SK-N-SH (cell line): ENCODE measurements around the gene CDH4. TPM values are rescaled to one million over a fixed set of nuclear protein-coding genes. Genes with fewer than 3 reads are reported as not detected.

Experiments
- CTCF ChIA-PET: fragments of 300-600, 350-600 bp; formaldehyde crosslinking; extraction: SDS; loops from one replicate; lab custom pipeline; 2021; lab: Yijun Ruan, JAX
- POLR2A ChIA-PET: fragments of 350-600 bp; sonication (Branson Sonifier 250); formaldehyde crosslinking; extraction: SDS; loops from one replicate; lab custom pipeline; 2020; ENCODE audit warnings: antibody characterized with exemption, inconsistent platforms; lab: Yijun Ruan, JAX
- DNase-seq: peaks from one replicate; pipeline ENCODE4 v3.0.0; 2012
- H2AFZ ChIP-seq: fragments of 200-600 bp; sonication (generic); 2 replicates; pipeline ENCODE4 v1.8.1; 2016; ENCODE audit warnings: antibody characterized with exemption, mild to moderate bottlenecking, low read depth
- H3F3A ChIP-seq: fragments of 200-600 bp; sonication (generic); replicated peaks from 2 replicates; pipeline ENCODE3; 2016; ENCODE audit warnings: antibody characterized with exemption, mild to moderate bottlenecking; ENCODE audit not compliant: insufficient read depth
- H3K27ac ChIP-seq, 2 experiments: fragments of 200-500 bp in 1 of 2; fragments of 200-600 bp in 1 of 2; sonication (Bioruptor generic) in 1 of 2; sonication (generic), shearing (Covaris generic) in 1 of 2; 2 replicates each; pipeline versions ENCODE4 v1.5.1 to v1.6.1; 2014 to 2016; ENCODE audit warnings: low read depth in 2 of 2, inconsistent platforms in 1 of 2, low read length in 1 of 2, mild to moderate bottlenecking in 1 of 2, mixed read lengths in 1 of 2
- H3K27me3 ChIP-seq: fragments of 200-600 bp; sonication (generic), shearing (Covaris generic); 2 replicates; pipeline ENCODE4 v1.6.1; 2016; ENCODE audit warnings: mixed run types; ENCODE audit not compliant: insufficient read depth
- H3K36me3 ChIP-seq, 2 experiments: fragments of 200-500 bp in 1 of 2; fragments of 200-600 bp in 1 of 2; sonication (Bioruptor generic) in 1 of 2; sonication (generic) in 1 of 2; replicated peaks in 1 of 2; 2 replicates each; pipeline versions ENCODE3 to v1.5.1; 2014 to 2016; ENCODE audit warnings: low read length in 1 of 2, mild to moderate bottlenecking in 1 of 2; ENCODE audit not compliant: insufficient read depth in 2 of 2, control insufficient read depth in 1 of 2
- H3K4me1 ChIP-seq, 2 experiments: fragments of 200-500 bp in 1 of 2; fragments of 200-600 bp in 1 of 2; sonication (Bioruptor generic) in 1 of 2; sonication (generic), shearing (Covaris generic) in 1 of 2; 2 replicates each; pipeline versions ENCODE4 v1.5.1 to v1.6.1; 2014 to 2016; ENCODE audit warnings: low read depth in 1 of 2, low read length in 1 of 2, mixed run types in 1 of 2; ENCODE audit not compliant: insufficient read depth in 2 of 2, control insufficient read depth in 1 of 2
- H3K4me2 ChIP-seq: fragments of 200-600 bp; sonication (generic), shearing (Covaris generic); 2 replicates; pipeline ENCODE4 v1.6.1; 2017; ENCODE audit warnings: mixed run types
- H3K4me3 ChIP-seq, 2 experiments: fragments of 200-500 bp in 1 of 2; fragments of 200-600 bp in 1 of 2; sonication (Bioruptor generic) in 1 of 2; sonication (generic), shearing (Covaris generic) in 1 of 2; 2 replicates each; pipeline versions ENCODE4 v1.5.1 to v1.8.1; 2014 to 2016; ENCODE audit warnings: low read depth in 2 of 2, inconsistent platforms in 1 of 2, low read length in 1 of 2, mild to moderate bottlenecking in 1 of 2, mixed read lengths in 1 of 2, moderate library complexity in 1 of 2
- H3K79me2 ChIP-seq: fragments of 200-600 bp; sonication (generic); 2 replicates; pipeline ENCODE4 v1.8.1; 2017; ENCODE audit warnings: mild to moderate bottlenecking; ENCODE audit not compliant: insufficient read depth
- H3K9ac ChIP-seq: fragments of 200-600 bp; sonication (generic); 2 replicates; pipeline ENCODE4 v1.6.1; 2017; ENCODE audit warnings: mixed run types
- H3K9me2 ChIP-seq: fragments of 200-600 bp; sonication (generic); 2 replicates; pipeline ENCODE4 v1.6.1; 2017; ENCODE audit warnings: mixed run types
- H3K9me3 ChIP-seq: fragments of 200-600 bp; sonication (generic); 2 replicates; pipeline ENCODE4 v1.6.1; 2017; ENCODE audit warnings: mixed run types, mild to moderate bottlenecking, moderate library complexity
- H4K20me1 ChIP-seq: fragments of 200-600 bp; sonication (generic); 2 replicates; pipeline ENCODE4 v1.6.1; 2017; ENCODE audit warnings: mild to moderate bottlenecking, mixed run types; ENCODE audit not compliant: insufficient read depth
- FOXJ3 ChIP-seq: sonication (generic); formaldehyde crosslinking; IDR thresholded peaks from 2 replicates; pipeline ENCODE4 v1.5.1; 2020; ENCODE audit warnings: mild to moderate bottlenecking, missing genetic modification reagents
- FOXM1 ChIP-seq: IDR thresholded peaks from 2 replicates; pipeline ENCODE4 v1.4.0; 2012; ENCODE audit warnings: low read depth, mild to moderate bottlenecking
- NRF1 ChIP-seq: IDR thresholded peaks from 2 replicates; pipeline ENCODE4 v1.6.1; 2012; ENCODE audit warnings: low read depth, mild to moderate bottlenecking, low read length
- RCOR1 ChIP-seq: fragments of 150-350 bp; IDR thresholded peaks from 2 replicates; pipeline ENCODE4 v1.6.1; 2017; ENCODE audit warnings: antibody characterized with exemption, low read length
- TCF12 ChIP-seq: IDR thresholded peaks from 2 replicates; pipeline ENCODE4 v1.4.0; 2012
- WGBS: methylation state at CpG from one replicate; pipeline ENCODE4 v1.1.6; 2017; ENCODE audit warnings: low lambda C conversion rate; 5-methylcytosine and 5-hydroxymethylcytosine counted together
- polyA plus RNA-seq, 3 experiments: library from polyadenylated mRNA; depleted of rRNA; stranded (reverse); fragments of >200 nt; gene quantifications; 2 replicates each; pipeline ENCODE4 v1.2.3, GENCODE V29; 2012
- TF ChIP-seq, protein P1 (sequence below): fragments of 200-600 bp; sonication (generic); IDR thresholded peaks from 2 replicates; pipeline ENCODE4 v1.6.1; 2017; ENCODE audit warnings: antibody characterized with exemption, mild to moderate bottlenecking, moderate library complexity
- TF ChIP-seq, protein P2 (sequence below): fragments of 150-350 bp; IDR thresholded peaks from 2 replicates; pipeline ENCODE4 v1.6.1; 2016; ENCODE audit warnings: mild to moderate bottlenecking, low read depth, low read length
- TF ChIP-seq, protein P3 (sequence below): IDR thresholded peaks from 2 replicates; pipeline ENCODE4 v1.4.0; 2012; ENCODE audit warnings: low read depth, borderline replicate concordance
- TF ChIP-seq, protein P4 (sequence below): fragments of 150-350 bp; IDR thresholded peaks from 2 replicates; pipeline ENCODE4 v1.6.1; 2017; ENCODE audit warnings: antibody characterized with exemption, low read length, low read depth, borderline replicate concordance

The CDH4 gene
- polyA plus RNA-seq, 1 of the 3 experiments (the other 2 are of a cell fraction): not detected

DNA sequence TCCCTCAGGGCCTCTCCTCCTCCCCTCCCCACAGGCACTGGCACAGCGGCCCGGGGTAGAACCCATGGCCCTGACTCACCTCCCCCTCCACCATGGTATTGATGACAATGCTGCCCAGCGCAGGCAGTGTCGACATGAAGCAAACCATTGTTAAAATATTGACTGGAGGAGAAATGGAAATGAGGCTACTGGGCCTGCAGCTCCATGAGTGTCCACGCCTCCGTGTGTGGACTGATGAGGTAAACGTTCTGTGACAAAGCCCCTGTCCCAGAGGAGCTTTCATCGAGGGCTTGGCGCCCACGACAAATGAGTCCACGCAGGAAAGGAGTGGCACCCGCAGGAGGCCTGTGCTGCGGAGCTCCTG, 410.9 kb downstream of the CDH4 start:
- no peak overlapping the region for H3K27ac ChIP-seq
- no peak for DNase-seq
- H3K4me1 ChIP-seq: peaks cover 0 to 8% of the 10 kb centered on the region in 2 experiments; a peak in 1 of 4 replicates
- 58% methylated on average over 13 of the region's 13 CpGs for WGBS
- H2AFZ ChIP-seq: no peak overlapping the region
- H3K79me2 ChIP-seq: no peaks in the 10 kb centered on the region
- H3K9me2 ChIP-seq: no peaks in the 10 kb centered on the region
- H3K27me3 ChIP-seq: no peaks in the 10 kb centered on the region
- CTCF ChIA-PET: no interaction called here
- no peaks in the 10 kb centered on the region for H3F3A ChIP-seq
- no peak overlapping the region for H3K4me3 ChIP-seq
- H3K4me2 ChIP-seq: no peak overlapping the region
- POLR2A ChIA-PET: no interaction called here
- no peaks in the 10 kb centered on the region for H3K36me3 ChIP-seq
- H3K9ac ChIP-seq: no peak overlapping the region
- H4K20me1 ChIP-seq: no peaks in the 10 kb centered on the region
- TF ChIP-seq, protein P1, sequence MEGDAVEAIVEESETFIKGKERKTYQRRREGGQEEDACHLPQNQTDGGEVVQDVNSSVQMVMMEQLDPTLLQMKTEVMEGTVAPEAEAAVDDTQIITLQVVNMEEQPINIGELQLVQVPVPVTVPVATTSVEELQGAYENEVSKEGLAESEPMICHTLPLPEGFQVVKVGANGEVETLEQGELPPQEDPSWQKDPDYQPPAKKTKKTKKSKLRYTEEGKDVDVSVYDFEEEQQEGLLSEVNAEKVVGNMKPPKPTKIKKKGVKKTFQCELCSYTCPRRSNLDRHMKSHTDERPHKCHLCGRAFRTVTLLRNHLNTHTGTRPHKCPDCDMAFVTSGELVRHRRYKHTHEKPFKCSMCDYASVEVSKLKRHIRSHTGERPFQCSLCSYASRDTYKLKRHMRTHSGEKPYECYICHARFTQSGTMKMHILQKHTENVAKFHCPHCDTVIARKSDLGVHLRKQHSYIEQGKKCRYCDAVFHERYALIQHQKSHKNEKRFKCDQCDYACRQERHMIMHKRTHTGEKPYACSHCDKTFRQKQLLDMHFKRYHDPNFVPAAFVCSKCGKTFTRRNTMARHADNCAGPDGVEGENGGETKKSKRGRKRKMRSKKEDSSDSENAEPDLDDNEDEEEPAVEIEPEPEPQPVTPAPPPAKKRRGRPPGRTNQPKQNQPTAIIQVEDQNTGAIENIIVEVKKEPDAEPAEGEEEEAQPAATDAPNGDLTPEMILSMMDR: no peak
- TF ChIP-seq, protein P2, sequence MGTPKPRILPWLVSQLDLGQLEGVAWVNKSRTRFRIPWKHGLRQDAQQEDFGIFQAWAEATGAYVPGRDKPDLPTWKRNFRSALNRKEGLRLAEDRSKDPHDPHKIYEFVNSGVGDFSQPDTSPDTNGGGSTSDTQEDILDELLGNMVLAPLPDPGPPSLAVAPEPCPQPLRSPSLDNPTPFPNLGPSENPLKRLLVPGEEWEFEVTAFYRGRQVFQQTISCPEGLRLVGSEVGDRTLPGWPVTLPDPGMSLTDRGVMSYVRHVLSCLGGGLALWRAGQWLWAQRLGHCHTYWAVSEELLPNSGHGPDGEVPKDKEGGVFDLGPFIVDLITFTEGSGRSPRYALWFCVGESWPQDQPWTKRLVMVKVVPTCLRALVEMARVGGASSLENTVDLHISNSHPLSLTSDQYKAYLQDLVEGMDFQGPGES: no peak
- TF ChIP-seq RCOR1: no peak
- TF ChIP-seq, protein P3, sequence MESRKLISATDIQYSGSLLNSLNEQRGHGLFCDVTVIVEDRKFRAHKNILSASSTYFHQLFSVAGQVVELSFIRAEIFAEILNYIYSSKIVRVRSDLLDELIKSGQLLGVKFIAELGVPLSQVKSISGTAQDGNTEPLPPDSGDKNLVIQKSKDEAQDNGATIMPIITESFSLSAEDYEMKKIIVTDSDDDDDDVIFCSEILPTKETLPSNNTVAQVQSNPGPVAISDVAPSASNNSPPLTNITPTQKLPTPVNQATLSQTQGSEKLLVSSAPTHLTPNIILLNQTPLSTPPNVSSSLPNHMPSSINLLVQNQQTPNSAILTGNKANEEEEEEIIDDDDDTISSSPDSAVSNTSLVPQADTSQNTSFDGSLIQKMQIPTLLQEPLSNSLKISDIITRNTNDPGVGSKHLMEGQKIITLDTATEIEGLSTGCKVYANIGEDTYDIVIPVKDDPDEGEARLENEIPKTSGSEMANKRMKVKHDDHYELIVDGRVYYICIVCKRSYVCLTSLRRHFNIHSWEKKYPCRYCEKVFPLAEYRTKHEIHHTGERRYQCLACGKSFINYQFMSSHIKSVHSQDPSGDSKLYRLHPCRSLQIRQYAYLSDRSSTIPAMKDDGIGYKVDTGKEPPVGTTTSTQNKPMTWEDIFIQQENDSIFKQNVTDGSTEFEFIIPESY: no peak
- TF ChIP-seq, protein P4, sequence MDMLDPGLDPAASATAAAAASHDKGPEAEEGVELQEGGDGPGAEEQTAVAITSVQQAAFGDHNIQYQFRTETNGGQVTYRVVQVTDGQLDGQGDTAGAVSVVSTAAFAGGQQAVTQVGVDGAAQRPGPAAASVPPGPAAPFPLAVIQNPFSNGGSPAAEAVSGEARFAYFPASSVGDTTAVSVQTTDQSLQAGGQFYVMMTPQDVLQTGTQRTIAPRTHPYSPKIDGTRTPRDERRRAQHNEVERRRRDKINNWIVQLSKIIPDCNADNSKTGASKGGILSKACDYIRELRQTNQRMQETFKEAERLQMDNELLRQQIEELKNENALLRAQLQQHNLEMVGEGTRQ: no peak
- no peak for TF ChIP-seq NRF1
- TF ChIP-seq FOXJ3 (CRISPR knock-in tag): no peak
- no peak for TF ChIP-seq FOXM1
- TF ChIP-seq TCF12: no peak
- no peaks in the 10 kb centered on the region for H3K9me3 ChIP-seq
